Measurements from ENCODE around the gene RUNX1.
A peak's percentile ranks its signal among the peaks of the same experiment; 100 is the strongest.

The RUNX1 gene

DNA sequence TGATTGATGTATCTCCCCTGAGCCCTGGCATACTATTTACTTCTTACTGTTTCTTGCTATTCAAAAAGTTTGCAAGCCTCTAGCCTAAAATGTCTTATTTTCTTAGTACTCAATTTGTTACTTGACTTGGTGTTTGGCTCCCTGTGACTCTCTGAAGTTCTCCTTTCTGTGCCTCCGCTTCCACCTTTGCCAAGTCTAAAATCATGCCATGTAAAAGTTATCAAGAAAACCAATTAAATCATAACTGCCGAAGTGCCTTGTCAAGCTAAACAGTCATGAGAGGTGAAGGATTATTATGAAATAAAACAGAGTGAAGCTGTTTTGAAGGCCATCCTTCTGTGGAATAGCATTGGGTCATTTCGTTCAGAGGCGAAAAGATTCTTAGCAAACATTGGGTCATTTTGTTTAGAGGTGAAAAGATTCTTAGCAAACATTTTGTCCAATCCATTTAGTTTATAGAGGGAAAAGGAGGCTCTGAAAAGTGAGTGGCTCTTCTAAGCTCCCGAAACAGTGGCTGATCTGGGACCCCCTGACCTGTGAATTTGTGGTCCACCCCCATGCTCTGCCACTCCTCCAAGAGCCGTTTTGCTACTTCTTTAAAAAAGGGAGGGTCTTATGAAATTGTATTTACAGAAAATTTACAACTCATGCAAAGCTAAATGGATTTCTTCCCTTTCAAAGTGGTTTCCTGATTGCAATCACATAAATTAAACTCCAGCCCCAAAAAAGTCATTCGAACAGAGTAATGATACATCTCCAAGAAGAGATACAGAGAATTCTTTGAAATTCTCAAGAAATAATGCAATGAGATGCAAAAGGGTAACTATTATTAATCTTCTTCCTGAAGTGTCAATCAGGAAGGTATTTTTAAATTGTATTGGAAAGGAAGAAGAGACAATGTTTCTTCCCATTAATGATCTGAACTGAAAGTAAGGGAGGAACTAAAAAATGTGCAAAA lies 141.4 kb downstream of the RUNX1 start:
- DNase-seq (ENCODE audit: extremely low read depth in 1 of 2, low read depth in 1 of 2): no peak

- no peak for DNase-seq (ENCODE audit: extremely low read depth in 1 of 2, low read depth in 1 of 2)
These were observed 142.7 kb downstream of the RUNX1 start for GRCh38 chr21:34906401-34906800.

DNA sequence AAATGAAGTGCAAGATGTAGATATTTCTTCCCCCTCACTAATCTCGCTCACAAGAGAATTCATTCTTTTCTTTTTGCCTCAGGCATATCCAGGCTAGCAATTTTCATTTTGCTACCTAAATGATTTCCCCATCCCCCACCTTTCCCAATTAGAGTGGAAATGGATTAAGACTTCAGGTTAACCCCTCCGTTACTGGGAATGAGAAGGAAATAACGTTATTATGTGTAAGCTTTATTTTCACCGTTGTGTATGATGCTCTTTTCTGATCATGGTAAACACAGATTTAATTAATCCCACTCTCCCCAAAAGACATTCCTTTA lies 143.9 kb downstream of the RUNX1 start:
- no peak for DNase-seq (ENCODE audit: extremely low read depth in 1 of 2, low read depth in 1 of 2)

DNA sequence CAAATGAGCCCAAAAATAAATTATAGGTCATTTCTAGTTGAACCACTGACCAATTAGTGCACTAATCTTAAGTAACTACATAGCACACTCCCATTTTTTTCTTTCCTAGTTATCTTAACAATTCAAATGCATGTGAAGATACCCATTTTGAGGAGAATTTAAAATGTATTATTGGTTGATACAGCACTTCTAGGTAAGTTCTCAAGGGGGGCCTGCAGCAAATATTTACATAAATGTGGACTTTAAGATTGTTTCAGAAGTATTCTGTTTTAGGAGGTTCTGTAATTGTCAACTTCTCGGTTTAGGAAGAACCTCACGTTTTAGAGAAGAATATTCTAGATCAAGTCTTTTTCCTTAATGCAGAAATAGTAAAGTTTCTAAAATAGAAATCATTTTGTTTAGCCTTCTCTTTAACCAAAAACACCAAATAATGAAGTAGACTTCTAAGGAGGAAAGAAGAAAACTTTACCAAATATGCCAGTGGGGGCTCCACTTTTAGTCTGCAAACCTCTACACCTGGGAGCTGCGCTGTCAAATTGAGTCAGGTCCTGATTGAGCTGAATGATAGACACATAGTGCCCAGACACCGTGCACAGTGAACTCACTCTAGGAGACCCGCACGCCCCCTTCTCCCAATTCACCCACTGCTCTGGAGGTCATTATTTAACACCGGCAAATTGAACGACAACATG lies 144.4 kb downstream of the RUNX1 start:
- no peak for DNase-seq (ENCODE audit: extremely low read depth in 1 of 2, low read depth in 1 of 2)

DNA sequence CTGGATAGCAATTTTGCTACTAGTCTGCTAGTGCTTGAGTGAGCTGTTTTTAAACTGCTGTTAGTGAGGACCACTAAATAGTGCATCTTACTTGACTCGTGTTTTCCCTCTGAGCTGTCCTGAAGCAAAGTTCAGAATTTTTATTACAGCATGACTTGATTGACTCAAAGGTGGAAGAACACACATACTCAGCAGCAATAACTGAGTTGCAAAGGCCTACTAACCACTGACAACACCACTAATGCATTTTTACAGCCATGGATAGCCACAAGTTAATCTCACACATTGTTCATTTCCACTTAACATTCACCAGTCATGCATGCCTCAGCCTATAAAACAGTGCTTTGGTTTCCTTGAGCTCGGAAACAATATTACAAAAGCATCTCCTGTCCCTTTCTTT lies 148.7 kb downstream of the RUNX1 start:
- no peak for DNase-seq (ENCODE audit: extremely low read depth in 1 of 2, low read depth in 1 of 2)

GRCh38 chr21:34899760-34900159 lies 149.3 kb downstream of the RUNX1 start:
- DNase-seq (ENCODE audit: extremely low read depth in 1 of 2, low read depth in 1 of 2): no peak

DNA sequence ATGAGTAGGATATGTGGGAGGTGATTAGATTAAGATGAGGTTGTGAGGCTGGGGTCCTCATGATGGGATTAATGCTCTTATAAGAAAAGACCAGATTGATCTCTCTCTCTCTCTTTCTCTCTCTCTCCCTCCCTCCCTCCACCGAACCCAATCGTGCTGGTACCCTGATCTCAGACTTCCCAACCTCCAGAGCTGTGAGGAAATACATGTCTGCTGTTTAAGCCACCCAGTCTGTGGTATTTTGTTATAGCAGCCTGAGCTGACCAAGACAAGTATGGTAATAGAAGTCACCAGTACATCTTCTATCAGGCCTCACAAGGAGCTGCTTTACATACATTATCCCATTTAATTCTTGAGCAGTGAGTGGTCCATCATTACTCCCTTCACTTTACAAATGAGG lies 149.8 kb downstream of the RUNX1 start:
- DNase-seq (ENCODE audit: extremely low read depth in 1 of 2, low read depth in 1 of 2): no peak

DNA sequence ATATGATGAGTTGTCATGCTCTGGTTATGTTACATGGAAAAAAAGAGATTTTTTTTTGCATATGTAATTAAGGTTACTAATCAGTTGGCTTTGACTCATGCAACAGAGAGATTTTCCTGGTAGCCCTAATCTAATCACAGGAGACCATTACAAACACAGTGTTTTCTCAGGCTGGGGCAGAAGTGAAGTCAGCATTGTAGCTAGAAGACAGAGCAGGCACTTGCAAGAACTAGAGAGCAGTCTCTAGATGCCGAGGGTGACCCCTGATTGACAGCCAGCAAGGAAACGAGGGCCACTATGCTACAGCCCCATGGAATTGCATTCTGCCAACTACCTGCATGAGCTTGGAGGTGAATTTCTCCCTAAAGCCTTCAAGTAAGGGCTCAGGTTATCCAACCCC lies 151.3 kb downstream of the RUNX1 start:
- no peak for DNase-seq (ENCODE audit: extremely low read depth in 1 of 2, low read depth in 1 of 2)

- DNase-seq (ENCODE audit: extremely low read depth in 1 of 2, low read depth in 1 of 2): no peak
These were observed 154.7 kb downstream of the RUNX1 start for GRCh38 chr21:34894401-34894800.

GRCh38 chr21:34892209-34892608 lies 156.9 kb downstream of the RUNX1 start:
- DNase-seq (ENCODE audit: extremely low read depth in 1 of 2, low read depth in 1 of 2): no peak

- no peak for DNase-seq (ENCODE audit: extremely low read depth in 1 of 2, low read depth in 1 of 2)
These were observed 157.5 kb downstream of the RUNX1 start for GRCh38 chr21:34891613-34891943.

DNA sequence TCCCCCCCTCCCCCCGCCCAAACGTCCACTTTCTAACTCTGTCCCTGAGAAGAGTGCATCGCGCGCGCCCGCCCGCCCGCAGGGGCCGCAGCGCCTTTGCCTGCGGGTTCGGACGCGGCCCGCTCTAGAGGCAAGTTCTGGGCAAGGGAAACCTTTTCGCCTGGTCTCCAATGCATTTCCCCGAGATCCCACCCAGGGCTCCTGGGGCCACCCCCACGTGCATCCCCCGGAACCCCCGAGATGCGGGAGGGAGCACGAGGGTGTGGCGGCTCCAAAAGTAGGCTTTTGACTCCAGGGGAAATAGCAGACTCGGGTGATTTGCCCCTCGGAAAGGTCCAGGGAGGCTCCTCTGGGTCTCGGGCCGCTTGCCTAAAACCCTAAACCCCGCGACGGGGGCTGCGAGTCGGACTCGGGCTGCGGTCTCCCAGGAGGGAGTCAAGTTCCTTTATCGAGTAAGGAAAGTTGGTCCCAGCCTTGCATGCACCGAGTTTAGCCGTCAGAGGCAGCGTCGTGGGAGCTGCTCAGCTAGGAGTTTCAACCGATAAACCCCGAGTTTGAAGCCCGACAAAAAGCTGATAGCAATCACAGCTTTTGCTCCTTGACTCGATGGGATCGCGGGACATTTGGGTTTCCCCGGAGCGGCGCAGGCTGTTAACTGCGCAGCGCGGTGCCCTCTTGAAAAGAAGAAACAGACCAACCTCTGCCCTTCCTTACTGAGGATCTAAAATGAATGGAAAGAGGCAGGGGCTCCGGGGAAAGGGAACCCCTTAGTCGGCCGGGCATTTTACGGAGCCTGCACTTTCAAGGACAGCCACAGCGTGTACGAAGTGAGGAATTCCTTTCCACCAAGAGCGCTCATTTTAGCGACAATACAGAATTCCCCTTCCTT lies 158.1 kb downstream of the RUNX1 start:
- no peak for DNase-seq (ENCODE audit: extremely low read depth in 1 of 2, low read depth in 1 of 2)

DNA sequence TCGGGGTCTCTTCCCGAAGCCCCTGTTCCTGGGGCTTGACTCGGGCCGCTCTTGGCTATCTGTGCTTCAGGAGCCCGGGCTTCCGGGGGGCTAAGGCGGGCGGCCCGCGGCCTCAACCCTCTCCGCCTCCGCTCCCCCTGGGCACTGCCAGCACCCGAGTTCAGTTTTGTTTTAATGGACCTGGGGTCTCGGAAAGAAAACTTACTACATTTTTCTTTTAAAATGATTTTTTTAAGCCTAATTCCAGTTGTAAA lies 158.7 kb downstream of the RUNX1 start:
- DNase-seq (ENCODE audit: extremely low read depth in 1 of 2, low read depth in 1 of 2): no peak

- DNase-seq (ENCODE audit: extremely low read depth in 1 of 2, low read depth in 1 of 2): peak; percentile 62 to 69
These were observed 159.2 kb downstream of the RUNX1 start for GRCh38 chr21:34889676-34890469.

DNA sequence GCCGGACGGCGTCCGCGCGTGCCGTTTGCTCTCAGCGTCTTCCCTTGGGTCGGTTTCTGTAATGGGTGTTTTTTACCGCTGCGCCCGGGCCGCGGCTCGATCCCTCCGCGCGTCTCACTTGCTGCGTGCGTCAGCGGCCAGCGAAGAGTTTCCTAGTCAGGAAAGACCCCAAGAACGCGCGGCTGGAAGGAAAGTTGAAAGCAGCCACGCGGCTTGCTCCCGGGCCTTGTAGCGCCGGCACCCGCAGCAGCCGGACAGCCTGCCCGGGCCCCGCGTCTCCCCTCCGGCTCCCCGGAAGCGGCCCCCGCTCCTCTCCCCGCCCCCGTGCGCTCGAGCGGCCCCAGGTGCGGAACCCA lies 159.8 kb downstream of the RUNX1 start:
- DNase-seq (ENCODE audit: extremely low read depth in 1 of 2, low read depth in 1 of 2): peak in 1 of 2 donors; percentile 37

GRCh38 chr21:34888569-34889319 lies 160.4 kb downstream of the RUNX1 start:
- DNase-seq (ENCODE audit: extremely low read depth in 1 of 2, low read depth in 1 of 2): peak; percentile 74 to 79

GRCh38 chr21:34887725-34888568 lies 161.2 kb downstream of the RUNX1 start:
- peak; percentile 76 to 89 for DNase-seq (ENCODE audit: extremely low read depth in 1 of 2, low read depth in 1 of 2)

GRCh38 chr21:34887105-34887442 lies 162.0 kb downstream of the RUNX1 start:
- DNase-seq (ENCODE audit: extremely low read depth in 1 of 2, low read depth in 1 of 2): no peak
